GM23338 (cell line): Measurements from ENCODE around the gene TRPM3. TPM values are rescaled to one million over a fixed set of nuclear protein-coding genes. Genes with fewer than 3 reads are reported as not detected.

Source experiments
- ATAC-seq: fragments of 200-7000 bp; cut with Tn5 transposase; 3 replicates; pipeline ENCODE4 v1.9.1; 2020
- DNase-seq: peaks from one replicate; pipeline ENCODE4 v3.0.0-alpha.2; 2015; ENCODE audit warnings: low spot score
- H2AFZ ChIP-seq: fragments of 200-600 bp; sonication (generic); 2 replicates; pipeline ENCODE4 v1.8.0; 2016; ENCODE audit warnings: antibody characterized with exemption, mild to moderate bottlenecking, moderate library complexity
- H3F3A ChIP-seq: fragments of 200-600 bp; sonication (generic); replicated peaks from 2 replicates; pipeline ENCODE4 v1.8.0; 2017; ENCODE audit warnings: antibody characterized with exemption, mixed run types, low read depth
- H3K27ac ChIP-seq: fragments of 200-600 bp; sonication (generic); 2 replicates; pipeline ENCODE4 v1.6.1; 2016; ENCODE audit warnings: low read depth
- H3K27me3 ChIP-seq: fragments of 200-600 bp; sonication (generic); 2 replicates; pipeline ENCODE4 v1.8.0; 2016; ENCODE audit warnings: mild to moderate bottlenecking, mixed run types, moderate library complexity; ENCODE audit not compliant: insufficient read depth
- H3K36me3 ChIP-seq: fragments of 200-600 bp; sonication (generic); 2 replicates; pipeline ENCODE4 v1.8.0; 2016; ENCODE audit warnings: mild to moderate bottlenecking; ENCODE audit not compliant: insufficient read depth
- H3K4me1 ChIP-seq: fragments of 200-600 bp; sonication (generic); 2 replicates; pipeline ENCODE4 v1.8.0; 2016; ENCODE audit warnings: mild to moderate bottlenecking, moderate library complexity; ENCODE audit not compliant: insufficient read depth
- H3K4me2 ChIP-seq: fragments of 200-600 bp; sonication (generic); 2 replicates; pipeline ENCODE4 v1.7.1; 2017; ENCODE audit warnings: mixed run types
- H3K4me3 ChIP-seq: fragments of 200-600 bp; sonication (generic); 2 replicates; pipeline ENCODE4 v1.6.1; 2016; ENCODE audit warnings: mixed run types
- H3K79me2 ChIP-seq: fragments of 200-600 bp; sonication (generic); replicated peaks from 2 replicates; pipeline ENCODE4 v1.8.0; 2017; ENCODE audit warnings: mild to moderate bottlenecking; ENCODE audit not compliant: insufficient read depth
- H3K9me2 ChIP-seq: fragments of 200-600 bp; sonication (generic); 2 replicates; pipeline ENCODE4 v1.8.0; 2017; ENCODE audit not compliant: insufficient read depth
- H4K20me1 ChIP-seq: fragments of 200-600 bp; sonication (generic); replicated peaks from 2 replicates; pipeline ENCODE4 v1.8.0; 2017; ENCODE audit warnings: mild to moderate bottlenecking; ENCODE audit not compliant: insufficient read depth
- H3K27ac Mint-ChIP-seq: 2 replicates; pipeline ENCODE4 v1.8.0; 2020; ENCODE audit warnings: inconsistent platforms, mild to moderate bottlenecking, moderate library complexity, mixed read lengths
- H3K27me3 Mint-ChIP-seq: 3 replicates; pipeline ENCODE4 v1.8.0; 2022; ENCODE audit warnings: low read depth, mild to moderate bottlenecking, moderate library complexity, mixed read lengths, inconsistent platforms; ENCODE audit not compliant: insufficient read depth, poor library complexity
- H3K36me3 Mint-ChIP-seq: 3 replicates; pipeline ENCODE4 v1.8.0; 2021; ENCODE audit warnings: low read depth, mild to moderate bottlenecking, inconsistent platforms, moderate library complexity, mixed read lengths
- H3K4me1 Mint-ChIP-seq: 3 replicates; pipeline ENCODE4 v1.8.0; 2020; ENCODE audit warnings: mild to moderate bottlenecking, inconsistent platforms, mixed read lengths
- H3K4me3 Mint-ChIP-seq: 3 replicates; pipeline ENCODE4 v1.8.0; 2021; ENCODE audit warnings: moderate library complexity, mild to moderate bottlenecking, inconsistent platforms, mixed read lengths
- H3K9me3 Mint-ChIP-seq: 3 replicates; pipeline ENCODE4 v1.8.0; 2020; ENCODE audit warnings: moderate library complexity, mild to moderate bottlenecking, inconsistent platforms, mixed read lengths
- CREB1 ChIP-seq: fragments of 250-450 bp; sonication (Bioruptor Pico); IDR thresholded peaks from 2 replicates; pipeline ENCODE4 v1.5.0; 2020; ENCODE audit warnings: low read depth, mild to moderate bottlenecking, moderate library complexity
- ETS1 ChIP-seq: IDR thresholded peaks from 2 replicates; pipeline ENCODE4 v1.6.1; 2016; ENCODE audit warnings: antibody characterized with exemption
- EZH2 ChIP-seq: fragments of 200-600 bp; sonication (generic); IDR thresholded peaks from one replicate; pipeline ENCODE4 v1.8.0; 2017; ENCODE audit warnings: antibody characterized with exemption, mild to moderate bottlenecking, low read depth; ENCODE audit not compliant: unreplicated experiment
- EZH2phosphoT487 ChIP-seq: fragments of 200-600 bp; sonication (generic); IDR thresholded peaks from one replicate; pipeline ENCODE4 v1.8.1; 2018; ENCODE audit warnings: antibody characterized with exemption; ENCODE audit not compliant: unreplicated experiment
- JUNB ChIP-seq: IDR thresholded peaks from one replicate; pipeline ENCODE4 v1.6.1; 2016; ENCODE audit warnings: antibody characterized with exemption; ENCODE audit not compliant: unreplicated experiment
- NANOG ChIP-seq: IDR thresholded peaks from 2 replicates; pipeline ENCODE4 v1.6.1; 2016; ENCODE audit warnings: antibody characterized with exemption, borderline replicate concordance
- POLR2AphosphoS5 ChIP-seq: IDR thresholded peaks from 2 replicates; pipeline ENCODE4 v1.6.1; 2016; ENCODE audit warnings: antibody characterized with exemption, low read depth
- STAT1 ChIP-seq: IDR thresholded peaks from one replicate; pipeline ENCODE4 v1.6.1; 2016; ENCODE audit warnings: antibody characterized with exemption; ENCODE audit not compliant: unreplicated experiment
- ZNF114 ChIP-seq: fragments of 250-450 bp; sonication (Bioruptor Pico); IDR thresholded peaks from 2 replicates; pipeline ENCODE4 v1.5.0; 2020; ENCODE audit warnings: mild to moderate bottlenecking, moderate library complexity
- ZNF331 ChIP-seq: fragments of 250-450 bp; sonication (Bioruptor Pico); IDR thresholded peaks from 2 replicates; pipeline ENCODE4 v1.5.0; 2020; ENCODE audit warnings: low read depth, mild to moderate bottlenecking, moderate library complexity
- ZNF462 ChIP-seq: fragments of 250-450 bp; sonication (Bioruptor Pico); IDR thresholded peaks from 2 replicates; pipeline ENCODE4 v1.5.0; 2020; ENCODE audit warnings: mild to moderate bottlenecking, moderate library complexity
- polyA plus RNA-seq: library from polyadenylated mRNA; unstranded; fragments of >200 nt; fragmentation: Nextera tagmentation; extraction: Ambion mirVana; gene quantifications from 2 replicates; pipeline ENCODE4 v1.2.1, GENCODE V29; 2016
- total RNA-seq: library from RNA; depleted of rRNA; stranded (reverse); fragments of >200 nt; shearing (Covaris generic); gene quantifications from 2 replicates; pipeline ENCODE4 v1.2.3, GENCODE V29; 2014
- TF ChIP-seq, protein P1 (sequence below), 2 experiments: fragments of 200-600 bp in 1 of 2; sonication (generic) in 1 of 2; conservative IDR thresholded peaks; 2 replicates each; pipeline versions ENCODE4 v1.5.1 to v1.6.1; 2016 to 2017; ENCODE audit warnings: antibody characterized with exemption in 2 of 2, low read depth in 2 of 2, mild to moderate bottlenecking in 2 of 2, moderate library complexity in 1 of 2
- TF ChIP-seq, protein P2 (sequence below): IDR thresholded peaks from one replicate; pipeline ENCODE4 v1.6.1; 2018; ENCODE audit warnings: antibody characterized with exemption; ENCODE audit not compliant: unreplicated experiment

Gene TRPM3
- total and polyA plus RNA-seq, 2 experiments from 2014 or later, result 2.8 to 8.2 TPM

DNA sequence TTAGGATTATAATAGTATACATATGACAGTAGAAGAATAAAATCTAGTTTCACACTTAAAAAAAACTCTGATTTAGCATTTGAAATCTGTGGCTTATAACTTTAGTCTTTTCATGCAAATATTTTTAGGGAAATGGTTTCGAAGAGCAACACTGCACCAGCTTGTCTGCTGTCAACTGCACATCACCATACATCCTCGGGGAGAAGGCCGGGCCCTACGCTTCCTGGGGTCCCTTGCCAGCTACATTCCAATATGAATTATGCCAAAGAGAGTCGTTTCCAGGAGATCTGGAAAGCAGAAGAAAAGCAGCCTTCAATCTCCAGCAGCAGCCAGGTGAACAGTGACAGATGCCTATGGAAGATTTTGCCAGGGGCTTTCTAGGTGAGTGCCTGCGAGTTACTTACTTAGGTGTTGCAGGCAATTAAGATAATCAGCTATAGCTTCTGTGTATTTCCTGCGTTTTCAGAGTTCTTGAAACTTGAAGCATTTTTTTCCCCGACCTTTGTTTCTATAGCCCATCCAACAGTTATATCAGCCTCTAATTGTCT lies 166.8 kb downstream of the TRPM3 start:
- Mint-ChIP-seq H3K4me3 (no peak overlapping the region), H3K4me1 (peaks cover 18% of the 10 kb centered on the region), H3K36me3 (no peaks in the 10 kb centered on the region), H3K27me3 (peaks cover 3% of the 10 kb centered on the region), H3K9me3 (no peaks in the 10 kb centered on the region), H3K27ac (no peak overlapping the region)
- Histone ChIP-seq H4K20me1 (no peaks in the 10 kb centered on the region), H3K4me1 (no peaks in the 10 kb centered on the region), H3K79me2 (no peaks in the 10 kb centered on the region), H3K4me3 (no peak overlapping the region), H2AFZ (no peak overlapping the region), H3K27ac (peak overlapping the region; percentile 14; the same call in 1 of the 2 replicates), H3K27me3 (no peaks in the 10 kb centered on the region), H3K9me2 (peaks cover 4% of the 10 kb centered on the region; the same call in 1 of the 2 replicates), H3F3A (no peaks in the 10 kb centered on the region), H3K4me2 (no peak overlapping the region), H3K36me3 (no peaks in the 10 kb centered on the region)
- TF ChIP-seq POLR2AphosphoS5, result no peak
- no peak for TF ChIP-seq ZNF331 (CRISPR knock-in tag)
- no peak for TF ChIP-seq NANOG
- TF ChIP-seq, protein P1, sequence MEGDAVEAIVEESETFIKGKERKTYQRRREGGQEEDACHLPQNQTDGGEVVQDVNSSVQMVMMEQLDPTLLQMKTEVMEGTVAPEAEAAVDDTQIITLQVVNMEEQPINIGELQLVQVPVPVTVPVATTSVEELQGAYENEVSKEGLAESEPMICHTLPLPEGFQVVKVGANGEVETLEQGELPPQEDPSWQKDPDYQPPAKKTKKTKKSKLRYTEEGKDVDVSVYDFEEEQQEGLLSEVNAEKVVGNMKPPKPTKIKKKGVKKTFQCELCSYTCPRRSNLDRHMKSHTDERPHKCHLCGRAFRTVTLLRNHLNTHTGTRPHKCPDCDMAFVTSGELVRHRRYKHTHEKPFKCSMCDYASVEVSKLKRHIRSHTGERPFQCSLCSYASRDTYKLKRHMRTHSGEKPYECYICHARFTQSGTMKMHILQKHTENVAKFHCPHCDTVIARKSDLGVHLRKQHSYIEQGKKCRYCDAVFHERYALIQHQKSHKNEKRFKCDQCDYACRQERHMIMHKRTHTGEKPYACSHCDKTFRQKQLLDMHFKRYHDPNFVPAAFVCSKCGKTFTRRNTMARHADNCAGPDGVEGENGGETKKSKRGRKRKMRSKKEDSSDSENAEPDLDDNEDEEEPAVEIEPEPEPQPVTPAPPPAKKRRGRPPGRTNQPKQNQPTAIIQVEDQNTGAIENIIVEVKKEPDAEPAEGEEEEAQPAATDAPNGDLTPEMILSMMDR (conservative IDR thresholded peaks at IDR 0.05; ENCODE audit: low read depth in 2 of 2), result no peak
- no peak for TF ChIP-seq JUNB
- TF ChIP-seq ZNF114 (CRISPR knock-in tag), result no peak
- TF ChIP-seq EZH2, result no peak
- no peak for TF ChIP-seq ETS1
- TF ChIP-seq, protein P2, sequence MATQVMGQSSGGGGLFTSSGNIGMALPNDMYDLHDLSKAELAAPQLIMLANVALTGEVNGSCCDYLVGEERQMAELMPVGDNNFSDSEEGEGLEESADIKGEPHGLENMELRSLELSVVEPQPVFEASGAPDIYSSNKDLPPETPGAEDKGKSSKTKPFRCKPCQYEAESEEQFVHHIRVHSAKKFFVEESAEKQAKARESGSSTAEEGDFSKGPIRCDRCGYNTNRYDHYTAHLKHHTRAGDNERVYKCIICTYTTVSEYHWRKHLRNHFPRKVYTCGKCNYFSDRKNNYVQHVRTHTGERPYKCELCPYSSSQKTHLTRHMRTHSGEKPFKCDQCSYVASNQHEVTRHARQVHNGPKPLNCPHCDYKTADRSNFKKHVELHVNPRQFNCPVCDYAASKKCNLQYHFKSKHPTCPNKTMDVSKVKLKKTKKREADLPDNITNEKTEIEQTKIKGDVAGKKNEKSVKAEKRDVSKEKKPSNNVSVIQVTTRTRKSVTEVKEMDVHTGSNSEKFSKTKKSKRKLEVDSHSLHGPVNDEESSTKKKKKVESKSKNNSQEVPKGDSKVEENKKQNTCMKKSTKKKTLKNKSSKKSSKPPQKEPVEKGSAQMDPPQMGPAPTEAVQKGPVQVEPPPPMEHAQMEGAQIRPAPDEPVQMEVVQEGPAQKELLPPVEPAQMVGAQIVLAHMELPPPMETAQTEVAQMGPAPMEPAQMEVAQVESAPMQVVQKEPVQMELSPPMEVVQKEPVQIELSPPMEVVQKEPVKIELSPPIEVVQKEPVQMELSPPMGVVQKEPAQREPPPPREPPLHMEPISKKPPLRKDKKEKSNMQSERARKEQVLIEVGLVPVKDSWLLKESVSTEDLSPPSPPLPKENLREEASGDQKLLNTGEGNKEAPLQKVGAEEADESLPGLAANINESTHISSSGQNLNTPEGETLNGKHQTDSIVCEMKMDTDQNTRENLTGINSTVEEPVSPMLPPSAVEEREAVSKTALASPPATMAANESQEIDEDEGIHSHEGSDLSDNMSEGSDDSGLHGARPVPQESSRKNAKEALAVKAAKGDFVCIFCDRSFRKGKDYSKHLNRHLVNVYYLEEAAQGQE, result no peak
- TF ChIP-seq EZH2phosphoT487, result no peak
- TF ChIP-seq CREB1 (CRISPR knock-in tag), result no peak
- TF ChIP-seq STAT1, result no peak
- TF ChIP-seq ZNF462 (CRISPR knock-in tag), result no peak
- peak; percentile 5 for DNase-seq
- ATAC-seq, result peak; percentile 30; the same call in 1 of the 3 replicates
